ENCODE data around the gene GALR1.

DNA sequence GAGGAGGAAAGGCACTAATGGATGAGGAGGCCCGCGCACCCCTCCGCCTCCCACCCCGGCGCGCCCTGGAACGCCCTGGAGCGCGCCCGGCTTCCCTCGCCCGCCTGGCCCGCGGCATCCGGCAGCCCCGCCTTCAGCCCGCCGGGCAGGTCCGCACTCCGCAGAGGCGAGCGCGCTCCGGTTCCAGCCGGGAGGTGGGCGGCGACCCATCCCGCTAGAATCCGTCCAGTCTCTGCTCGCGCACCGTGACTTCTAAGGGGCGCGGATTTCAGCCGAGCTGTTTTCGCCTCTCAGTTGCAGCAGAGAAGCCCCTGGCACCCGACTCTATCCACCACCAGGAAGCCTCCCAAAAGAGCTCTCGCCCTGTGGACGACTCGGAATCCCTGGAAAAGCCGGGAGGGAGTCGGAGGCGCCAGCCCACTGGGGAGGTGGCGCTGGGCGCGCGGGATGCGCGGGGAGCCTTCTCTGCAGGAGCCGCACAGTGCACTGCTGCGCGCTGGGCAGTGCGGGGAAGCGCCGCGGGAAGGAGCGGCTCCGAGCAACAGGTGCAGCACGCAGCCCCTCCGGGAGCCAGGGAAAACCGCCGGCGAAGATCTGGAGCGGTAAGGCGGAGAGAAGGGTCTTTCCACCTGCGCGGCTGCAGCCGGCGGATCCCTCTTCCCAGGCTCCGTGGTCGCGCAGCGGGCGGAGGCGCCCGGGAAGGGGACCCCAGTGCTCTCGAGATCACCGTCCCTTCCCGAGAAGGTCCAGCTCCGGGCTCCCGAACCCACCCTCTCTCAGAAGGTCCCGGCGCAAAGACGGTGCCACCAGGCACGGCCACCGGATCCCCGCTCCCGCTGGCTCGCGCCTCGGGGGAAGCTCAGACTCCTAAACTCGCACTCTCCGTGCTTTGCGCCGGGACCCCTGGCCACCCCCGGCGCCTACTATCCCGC, at the start of gene GALR1:
- TF ChIP-seq, protein P1, sequence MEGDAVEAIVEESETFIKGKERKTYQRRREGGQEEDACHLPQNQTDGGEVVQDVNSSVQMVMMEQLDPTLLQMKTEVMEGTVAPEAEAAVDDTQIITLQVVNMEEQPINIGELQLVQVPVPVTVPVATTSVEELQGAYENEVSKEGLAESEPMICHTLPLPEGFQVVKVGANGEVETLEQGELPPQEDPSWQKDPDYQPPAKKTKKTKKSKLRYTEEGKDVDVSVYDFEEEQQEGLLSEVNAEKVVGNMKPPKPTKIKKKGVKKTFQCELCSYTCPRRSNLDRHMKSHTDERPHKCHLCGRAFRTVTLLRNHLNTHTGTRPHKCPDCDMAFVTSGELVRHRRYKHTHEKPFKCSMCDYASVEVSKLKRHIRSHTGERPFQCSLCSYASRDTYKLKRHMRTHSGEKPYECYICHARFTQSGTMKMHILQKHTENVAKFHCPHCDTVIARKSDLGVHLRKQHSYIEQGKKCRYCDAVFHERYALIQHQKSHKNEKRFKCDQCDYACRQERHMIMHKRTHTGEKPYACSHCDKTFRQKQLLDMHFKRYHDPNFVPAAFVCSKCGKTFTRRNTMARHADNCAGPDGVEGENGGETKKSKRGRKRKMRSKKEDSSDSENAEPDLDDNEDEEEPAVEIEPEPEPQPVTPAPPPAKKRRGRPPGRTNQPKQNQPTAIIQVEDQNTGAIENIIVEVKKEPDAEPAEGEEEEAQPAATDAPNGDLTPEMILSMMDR (IDR thresholded peaks at IDR 0.05), result no peak
- TF ChIP-seq POLR2A (IDR thresholded peaks at IDR 0.05), result no peak
